Thoracic aorta (tissue), 2 donors: ENCODE measurements around the gene POLR1C. TPM values are rescaled to one million over a fixed set of nuclear protein-coding genes. Genes with fewer than 3 reads are reported as not detected.

ENCODE experiments used
- ATAC-seq: fragments of 150-250 bp; one replicate; pipeline ENCODE4 v1.8.0; 2017; ENCODE audit warnings: low read depth; ENCODE audit not compliant: insufficient number of reproducible peaks, low FRiP score
- DNase-seq: peaks from one replicate; pipeline ENCODE4 v3.0.0-alpha.2; 2020; ENCODE audit warnings: low spot score
- H3K27ac ChIP-seq, 2 donors: fragments of 200-600 bp; sonication (generic); 1 replicate in 1 of 2; 2 replicates in 1 of 2; pipeline ENCODE4 v1.5.1; 2016; ENCODE audit warnings: mild to moderate bottlenecking in 2 of 2, moderate library complexity in 2 of 2
- H3K27me3 ChIP-seq: fragments of 200-600 bp; sonication (generic); replicated peaks from 2 replicates; pipeline ENCODE4 v1.6.0; 2016; ENCODE audit warnings: mild to moderate bottlenecking; ENCODE audit not compliant: insufficient read depth
- H3K36me3 ChIP-seq: fragments of 200-600 bp; sonication (generic); one replicate; pipeline ENCODE4 v1.5.1; 2016
- H3K4me1 ChIP-seq, 2 donors: fragments of 200-600 bp; sonication (generic); 1 replicate in 1 of 2; 2 replicates in 1 of 2; pipeline versions ENCODE4 v1.5.1 to v1.6.0; 2016; ENCODE audit warnings: low read depth in 2 of 2, mild to moderate bottlenecking in 1 of 2; ENCODE audit not compliant: control insufficient read depth in 1 of 2
- H3K4me3 ChIP-seq: fragments of 200-600 bp; sonication (generic); 2 replicates; pipeline ENCODE4 v1.5.1; 2016; ENCODE audit warnings: mild to moderate bottlenecking
- H3K9me3 ChIP-seq: fragments of 200-600 bp; sonication (generic); 2 replicates; pipeline ENCODE4 v1.5.1; 2016
- CTCF ChIP-seq: fragments of 200-600 bp; sonication (generic); IDR thresholded peaks from one replicate; pipeline ENCODE4 v1.5.1; 2019; ENCODE audit warnings: antibody characterized with exemption
- total RNA-seq, 2 donors: library from RNA; depleted of rRNA; stranded (reverse); fragments of >200 nt; gene quantifications; one replicate each; pipeline versions ENCODE4 v1.1.0 to v1.2.3, GENCODE V29; 2016

Gene POLR1C
- total RNA-seq, 2 donors from 2014 or later: 9.9 to 29.2 TPM

DNA sequence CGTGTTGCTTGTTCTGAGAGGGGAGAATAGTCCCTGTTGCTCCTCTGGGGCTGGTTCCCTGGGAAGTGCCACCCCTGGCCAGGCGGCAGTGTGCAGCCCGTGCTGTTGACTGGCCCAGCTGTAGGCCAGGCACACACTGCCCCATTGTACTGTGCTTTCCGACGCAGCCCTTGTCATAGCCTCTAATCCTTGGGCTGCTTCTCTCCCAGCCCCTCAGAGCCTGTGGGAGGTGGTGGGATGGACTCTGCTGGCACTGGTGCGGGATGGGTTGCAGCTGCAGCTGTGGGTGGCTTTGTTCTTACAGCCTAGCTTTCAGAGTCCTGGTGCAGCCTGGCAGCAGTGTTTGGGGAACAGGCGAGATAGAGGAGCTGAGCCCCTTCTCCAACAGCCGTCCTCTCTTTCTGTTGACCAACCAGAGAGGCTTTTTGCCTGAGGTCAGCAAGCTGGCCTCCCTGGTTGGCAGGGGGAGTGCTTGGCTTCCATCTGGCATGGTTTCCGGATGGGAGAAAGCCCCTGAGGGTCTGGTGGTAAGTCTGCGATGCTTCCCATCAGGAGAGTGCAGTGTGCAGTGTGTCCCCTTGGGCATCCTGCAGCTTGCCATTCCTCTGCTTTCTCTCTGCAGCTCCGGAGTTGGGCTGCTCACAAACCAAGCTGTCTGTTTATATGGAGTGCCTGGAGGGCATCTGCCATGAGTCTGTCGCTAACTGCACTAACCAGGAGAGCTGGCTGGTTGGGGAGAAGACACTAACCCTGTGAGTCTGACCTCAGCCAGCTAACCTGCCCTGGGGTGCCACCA lies 27.4 kb upstream of the POLR1C start:
- H3K4me3 ChIP-seq: no peak overlapping the region
- peaks cover 3% of the 10 kb centered on the region for H3K36me3 ChIP-seq
- no peaks in the 10 kb centered on the region for H3K27me3 ChIP-seq
- peaks cover 0 to 14% of the 10 kb centered on the region in 2 donors for H3K4me1 ChIP-seq
- ATAC-seq: no peak
- DNase-seq: no peak
- H3K9me3 ChIP-seq: no peaks in the 10 kb centered on the region
- H3K27ac ChIP-seq: no peak overlapping the region
- TF ChIP-seq CTCF: no peak

- Histone ChIP-seq H3K27me3 (no peaks in the 10 kb centered on the region), H3K9me3 (no peaks in the 10 kb centered on the region), H3K36me3 (peaks cover 2% of the 10 kb centered on the region), H3K4me1 (peaks cover 4 to 17% of the 10 kb centered on the region in 2 donors), H3K27ac (no peak overlapping the region), H3K4me3 (no peak overlapping the region)
- ATAC-seq: no peak
- DNase-seq: no peak
- TF ChIP-seq CTCF: no peak
Observed at GRCh38 chr6:43490523-43490939, 26.4 kb upstream of the POLR1C start.

DNA sequence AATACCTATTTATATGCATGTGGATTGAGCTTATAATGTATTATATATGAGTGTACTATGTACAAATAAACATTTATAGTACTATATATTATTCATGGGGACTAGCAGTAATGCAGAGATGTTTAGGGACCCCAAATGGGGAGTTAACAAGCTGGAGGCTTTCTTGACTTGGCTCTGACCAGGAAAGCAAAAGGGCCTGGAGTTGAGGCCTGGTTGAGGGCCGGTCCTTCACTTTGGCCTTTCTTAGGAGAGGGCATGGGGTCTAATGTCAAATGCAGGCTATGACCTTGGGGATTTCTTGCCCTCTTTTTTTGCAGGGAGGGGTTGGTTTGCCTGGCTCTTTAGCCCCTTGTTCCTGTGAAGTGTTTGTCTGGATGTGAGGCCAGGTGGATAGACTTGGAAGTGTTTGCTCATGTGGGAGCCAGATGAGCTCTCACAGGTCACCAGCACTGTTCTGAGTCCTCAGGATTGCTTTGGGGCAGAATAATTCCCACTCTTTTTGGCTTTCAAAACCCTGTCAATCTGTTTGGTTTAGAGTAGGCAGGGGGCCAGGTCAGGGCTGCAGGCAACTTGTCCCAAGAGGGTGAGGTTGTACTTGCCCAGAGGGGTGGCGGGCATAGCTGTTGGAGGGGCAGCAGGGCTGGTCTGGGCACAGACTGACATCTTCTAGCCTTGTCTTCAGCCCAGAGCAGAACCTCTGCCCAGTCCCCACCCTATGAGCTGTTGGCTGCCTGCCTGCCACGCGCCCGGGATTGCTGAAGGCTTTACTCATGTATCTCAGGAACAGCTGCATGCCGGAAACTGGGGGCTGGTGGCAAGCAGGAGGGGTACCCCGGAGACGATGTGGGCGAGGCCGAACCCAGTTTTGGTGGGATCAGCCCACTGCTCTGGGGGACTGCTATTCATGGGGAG lies 24.9 kb upstream of the POLR1C start:
- no peak for TF ChIP-seq CTCF
- ATAC-seq (no peak), DNase-seq (peak; percentile 67)
- peak overlapping the region in 1 of 2 donors; percentile 27 for H3K27ac ChIP-seq
- no peaks in the 10 kb centered on the region for H3K27me3 ChIP-seq
- no peaks in the 10 kb centered on the region for H3K9me3 ChIP-seq
- H3K4me3 ChIP-seq: peak overlapping the region; percentile 43
- no peaks in the 10 kb centered on the region for H3K36me3 ChIP-seq
- peaks cover 19 to 27% of the 10 kb centered on the region in 2 donors for H3K4me1 ChIP-seq

DNA sequence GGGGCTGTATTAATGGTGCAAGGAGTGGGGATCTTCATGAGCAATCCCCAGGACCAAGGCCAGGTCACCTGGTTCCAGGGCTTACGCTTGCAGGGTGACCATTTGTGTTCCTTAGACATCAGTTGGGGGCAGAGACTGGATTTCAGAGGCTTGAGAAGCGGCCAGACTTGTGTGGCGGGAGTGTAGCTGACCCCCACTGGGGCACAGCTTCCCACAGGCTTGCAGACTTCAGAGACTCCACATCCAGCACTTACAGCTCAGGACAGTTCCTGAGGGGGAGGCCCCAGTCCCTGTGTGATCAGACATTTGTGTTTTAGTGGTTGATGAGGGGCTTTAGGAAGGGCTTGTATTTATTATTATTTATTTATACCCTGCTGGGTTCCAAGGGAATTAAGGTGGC lies 24.2 kb upstream of the POLR1C start:
- no peaks in the 10 kb centered on the region for H3K27me3 ChIP-seq
- peaks cover 25 to 30% of the 10 kb centered on the region in 2 donors for H3K4me1 ChIP-seq
- H3K36me3 ChIP-seq: no peaks in the 10 kb centered on the region
- TF ChIP-seq CTCF: no peak
- ATAC-seq (no peak), DNase-seq (no peak)
- H3K4me3 ChIP-seq: peak overlapping the region; percentile 43
- peak overlapping the region in 1 of 2 donors; percentile 27 for H3K27ac ChIP-seq
- H3K9me3 ChIP-seq: no peaks in the 10 kb centered on the region

DNA sequence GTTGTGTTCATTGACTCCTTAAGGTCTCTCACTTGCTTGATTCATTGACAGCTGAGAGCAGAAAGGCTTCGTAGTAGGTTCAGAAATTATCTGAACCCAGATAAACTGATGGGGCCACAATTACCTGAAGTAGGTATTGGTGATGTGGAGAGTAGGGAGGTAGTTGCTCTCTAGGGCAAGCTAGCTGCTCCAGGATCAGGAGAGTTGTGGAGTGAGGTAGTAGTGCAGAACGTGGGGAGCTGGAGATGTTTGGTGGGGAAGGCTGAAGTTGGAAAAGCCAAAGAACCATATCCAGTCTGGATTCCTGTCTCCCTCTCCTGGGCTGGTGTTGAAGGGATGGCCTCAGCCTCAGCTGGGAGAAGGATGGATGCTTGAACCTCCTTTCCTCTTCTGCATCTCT lies 23.7 kb upstream of the POLR1C start:
- H3K4me1 ChIP-seq: peaks cover 27 to 30% of the 10 kb centered on the region in 2 donors
- H3K27ac ChIP-seq: no peak overlapping the region
- DNase-seq (no peak), ATAC-seq (no peak)
- H3K27me3 ChIP-seq: no peaks in the 10 kb centered on the region
- no peak overlapping the region for H3K4me3 ChIP-seq
- no peaks in the 10 kb centered on the region for H3K36me3 ChIP-seq
- no peaks in the 10 kb centered on the region for H3K9me3 ChIP-seq
- TF ChIP-seq CTCF: no peak
